Breast epithelium (tissue), 4 donors: Measurements from ENCODE around the gene MSANTD7. TPM values are rescaled to one million over a fixed set of nuclear protein-coding genes. Genes with fewer than 3 reads are reported as not detected.

Experiments
- DNase-seq, 2 donors: peaks; one replicate each; pipeline ENCODE4 v3.0.0-alpha.2; 2019; ENCODE audit warnings: low spot score in 2 of 2
- H3K27ac ChIP-seq, 2 donors: fragments of 200-600 bp; sonication (generic) in 1 of 2; one replicate each; pipeline ENCODE4 v1.5.1; 2016 to 2019; ENCODE audit warnings: mild to moderate bottlenecking in 1 of 2
- H3K27me3 ChIP-seq, 2 donors: fragments of 200-600 bp; sonication (generic) in 1 of 2; one replicate each; pipeline versions ENCODE4 v1.5.1 to v1.6.0; 2017 to 2019; ENCODE audit warnings: control low read depth in 1 of 2, mild to moderate bottlenecking in 1 of 2
- H3K36me3 ChIP-seq: fragments of 200-600 bp; one replicate; pipeline ENCODE4 v1.5.1; 2019
- H3K4me1 ChIP-seq, 2 donors: fragments of 200-600 bp; sonication (generic); one replicate each; pipeline ENCODE4 v1.5.1; 2016 to 2019; ENCODE audit warnings: control low read depth in 1 of 2
- H3K4me3 ChIP-seq, 3 donors: fragments of 200-600 bp; sonication (generic); 1 replicate in 2 of 3; 2 replicates in 1 of 3; pipeline ENCODE4 v1.5.1; 2016 to 2019; ENCODE audit warnings: mild to moderate bottlenecking in 3 of 3, moderate library complexity in 2 of 3
- H3K9me3 ChIP-seq, 2 donors: fragments of 200-600 bp; sonication (generic) in 1 of 2; one replicate each; pipeline ENCODE4 v1.5.1; 2016 to 2019; ENCODE audit warnings: control low read depth in 1 of 2
- CTCF ChIP-seq, 3 donors: fragments of 450-650 bp; IDR thresholded peaks; one replicate each; pipeline ENCODE4 v1.5.1; 2016 to 2017; ENCODE audit warnings: antibody characterized with exemption in 3 of 3, mild to moderate bottlenecking in 3 of 3, moderate library complexity in 3 of 3
- POLR2A ChIP-seq: fragments of 450-650 bp; IDR thresholded peaks from one replicate; pipeline ENCODE4 v1.6.1; 2016; ENCODE audit warnings: antibody characterized with exemption, mild to moderate bottlenecking, moderate library complexity
- POLR2AphosphoS5 ChIP-seq, 3 donors: sonication (generic); formaldehyde crosslinking; IDR thresholded peaks; one replicate each; pipeline ENCODE4 v1.6.1; 2017; ENCODE audit warnings: antibody characterized with exemption in 3 of 3
- intact Hi-C: fragments of 100-400 bp; cut with DNase I; formaldehyde crosslinking; loops from one replicate; pipeline ENCODE4 v1.15.1; 2023; ENCODE audit warnings: low total_unique reads
- total RNA-seq, 3 donors: library from RNA; depleted of rRNA; stranded (reverse); fragments of >200 nt; gene quantifications; one replicate each; pipeline ENCODE4 v1.1.0, GENCODE V29; 2016

Gene MSANTD7
- total RNA-seq, result 10 to 100 TPM in 2 of 3 donors, 1 to 10 TPM in 1; 9.6 to 14.0 (median 11.1) TPM

- intact Hi-C loops, result no loop called here
- TF ChIP-seq POLR2AphosphoS5 (IDR thresholded peaks at IDR 0.05) (peak; percentile 80 to 96 (median 82)), POLR2A (peak; percentile 21), CTCF (IDR thresholded peaks at IDR 0.05) (peak in 1 of 3 donors; percentile 6)
- no peaks in the 10 kb centered on the region for H3K9me3 ChIP-seq
- DNase-seq, result peak; percentile 98
- peaks cover 12% of the 10 kb centered on the region for H3K36me3 ChIP-seq
- H3K4me3 ChIP-seq, result peak within 1 kb of the TSS; percentile 94 to 99 (median 98)
- H3K4me1 ChIP-seq, result peaks cover 0 to 7% of the 10 kb centered on the region in 2 donors
- H3K27me3 ChIP-seq, result no peaks in the 10 kb centered on the region
- H3K27ac ChIP-seq, result peak within 1 kb of the TSS; percentile 96 to 98
Observed at GRCh38 chr10:14837757-14838581, at the start of gene MSANTD7, which contains the start of the genes CDNF and HSPA14. Gene MSANTD7, plus strand, starts transcription at chr10:14838306. Its CDS starts 3,979 bp downstream, at chr10:14842285. Gene CDNF, minus strand, starts transcription at chr10:14838037. Its CDS starts 91 bp downstream, at chr10:14837946. Gene HSPA14, plus strand, starts transcription at chr10:14838306. Its CDS starts 97 bp downstream, at chr10:14838403.

- intact Hi-C loops, result no loop called here
- no peaks in the 10 kb centered on the region for H3K36me3 ChIP-seq
- H3K27ac ChIP-seq, result no peak overlapping the region
- no peaks in the 10 kb centered on the region for H3K27me3 ChIP-seq
- no peaks in the 10 kb centered on the region for H3K4me1 ChIP-seq
- DNase-seq, result no peak
- TF ChIP-seq CTCF (IDR thresholded peaks at IDR 0.05), result no peak
- H3K9me3 ChIP-seq, result no peaks in the 10 kb centered on the region
- no peak overlapping the region for H3K4me3 ChIP-seq
Observed at GRCh38 chr10:14798636-14799035, 39.5 kb upstream of the MSANTD7 start.

DNA sequence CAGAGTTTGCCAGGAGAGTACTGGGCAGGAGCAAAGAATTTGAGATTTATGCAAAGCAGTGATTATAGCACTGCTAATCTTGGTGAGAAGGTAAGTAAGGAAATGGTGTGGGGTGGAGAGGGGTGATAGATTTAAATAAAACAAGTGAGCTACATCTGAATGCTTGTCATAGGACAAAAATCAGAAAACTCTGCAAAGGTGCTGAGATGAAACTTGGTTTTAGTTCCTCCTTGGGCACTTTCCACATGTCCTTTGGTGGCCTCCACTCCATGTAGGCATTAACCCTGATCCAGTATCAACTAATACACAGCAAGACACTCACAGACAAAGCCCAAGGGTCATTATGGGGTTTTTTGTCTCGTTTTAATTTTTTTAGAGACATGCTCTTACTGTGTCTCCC is 37.7 kb upstream of the MSANTD7 start:
- no peaks in the 10 kb centered on the region for H3K9me3 ChIP-seq
- no peaks in the 10 kb centered on the region for H3K36me3 ChIP-seq
- no peak for TF ChIP-seq CTCF (IDR thresholded peaks at IDR 0.05)
- TF ChIP-seq POLR2A, result no peak
- no peak for TF ChIP-seq POLR2AphosphoS5 (IDR thresholded peaks at IDR 0.05)
- intact Hi-C loops, result no loop called here
- no peak overlapping the region for H3K27ac ChIP-seq
- H3K4me1 ChIP-seq, result no peaks in the 10 kb centered on the region
- no peak for DNase-seq
- no peaks in the 10 kb centered on the region for H3K27me3 ChIP-seq
- no peak overlapping the region for H3K4me3 ChIP-seq

DNA sequence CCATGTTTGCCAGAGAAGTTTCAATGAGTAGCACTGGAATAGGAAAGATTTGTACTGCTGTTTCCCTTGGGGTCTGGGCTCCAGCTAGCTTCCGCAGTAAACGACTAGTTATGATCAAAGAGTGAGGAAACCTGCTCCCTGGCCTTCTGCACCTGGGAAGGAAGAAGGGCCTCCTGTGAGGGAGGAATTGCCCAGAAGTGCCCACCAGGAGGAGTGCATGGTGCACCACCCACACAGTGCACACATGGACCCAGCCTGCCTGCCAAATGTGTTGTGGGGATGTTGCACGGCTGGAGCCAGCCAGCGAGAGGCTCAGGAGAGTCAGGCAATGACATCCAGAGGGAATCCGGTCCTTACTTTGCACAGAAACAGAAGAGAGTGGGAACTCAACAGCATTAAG is 36.4 kb upstream of the MSANTD7 start:
- intact Hi-C loops, result no loop called here
- Histone ChIP-seq H3K27me3 (no peaks in the 10 kb centered on the region), H3K27ac (no peak overlapping the region), H3K36me3 (no peaks in the 10 kb centered on the region), H3K4me1 (no peaks in the 10 kb centered on the region), H3K4me3 (no peak overlapping the region), H3K9me3 (no peaks in the 10 kb centered on the region)
- no peak for DNase-seq
- TF ChIP-seq CTCF (IDR thresholded peaks at IDR 0.05), result no peak
- TF ChIP-seq POLR2A, result no peak
- no peak for TF ChIP-seq POLR2AphosphoS5 (IDR thresholded peaks at IDR 0.05)

DNA sequence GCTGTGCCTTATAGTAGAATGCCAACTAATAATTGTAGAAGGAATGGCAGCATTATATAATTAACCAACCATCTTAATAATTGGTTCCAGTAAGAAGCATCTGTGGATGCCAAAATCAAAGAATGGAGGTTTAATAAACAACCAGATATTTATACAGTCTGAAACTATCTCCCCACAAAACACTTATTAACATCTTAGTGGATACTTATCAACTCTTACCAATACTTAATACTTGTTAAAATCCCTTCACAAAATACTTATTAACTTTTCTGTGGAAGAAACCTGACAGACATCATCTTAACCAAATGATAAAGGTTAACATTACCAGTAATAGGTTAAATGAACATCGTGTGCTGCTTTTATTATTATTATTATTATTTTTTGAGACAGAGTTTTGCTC is 34.3 kb upstream of the MSANTD7 start:
- Histone ChIP-seq H3K27me3 (no peaks in the 10 kb centered on the region), H3K4me1 (no peaks in the 10 kb centered on the region), H3K27ac (no peak overlapping the region), H3K36me3 (no peaks in the 10 kb centered on the region), H3K4me3 (no peak overlapping the region), H3K9me3 (no peaks in the 10 kb centered on the region)
- intact Hi-C loops, result no loop called here
- DNase-seq, result no peak
- TF ChIP-seq POLR2AphosphoS5 (IDR thresholded peaks at IDR 0.05) (no peak), CTCF (IDR thresholded peaks at IDR 0.05) (no peak)
